ENCODE results near the gene LHPP.
A peak's percentile ranks its signal among the peaks of the same experiment; 100 is the strongest.

The LHPP gene

DNA sequence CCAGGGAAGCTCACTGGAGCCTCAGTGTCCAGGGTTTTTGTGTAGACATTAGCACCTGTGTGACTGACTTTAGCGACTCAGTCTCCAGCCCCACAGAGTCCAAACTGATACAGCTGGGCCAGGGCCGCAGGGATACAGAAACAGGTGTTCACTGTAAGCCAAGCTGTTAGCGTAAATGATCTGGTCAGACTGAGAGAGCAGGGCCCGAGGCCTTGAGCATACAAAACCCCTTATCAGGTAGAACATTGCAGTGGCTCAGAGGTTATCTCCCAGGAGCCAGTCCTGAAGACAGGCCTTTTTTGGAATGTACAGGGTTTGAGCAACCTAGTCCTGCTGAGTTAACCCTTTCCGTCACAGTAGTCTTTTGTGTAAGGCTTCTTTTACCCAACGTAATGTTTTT is 25.0 kb downstream of the LHPP start:
- Histone ChIP-seq H3K23ac (ENCODE audit: low read length in 2 of 2) (no peak overlapping the region), H2AFZ (ENCODE audit: low read depth, low read length) (no peak overlapping the region), H2AK5ac (ENCODE audit: low read length, severe bottlenecking) (no peak overlapping the region), H2BK120ac (ENCODE audit: low read depth, low read length) (no peak overlapping the region), H3K79me1 (replicated peaks; ENCODE audit: low read length, poor library complexity, severe bottlenecking) (peaks cover 2% of the 10 kb centered on the region), H4K8ac (ENCODE audit: low read length) (no peak overlapping the region), H3K9me3 (ENCODE audit: control insufficient read depth, low read length) (peaks cover 6% of the 10 kb centered on the region), H3K4me1 (ENCODE audit: control insufficient read depth, insufficient read depth, low read depth, low read length) (peaks cover 2% of the 10 kb centered on the region), H3K4ac (ENCODE audit: low read depth in 1 of 2, low read length in 2 of 2) (no peak overlapping the region), H2BK5ac (ENCODE audit: low read depth, low read length, poor library complexity, severe bottlenecking) (no peak overlapping the region), H3K27me3 (ENCODE audit: control insufficient read depth in 1 of 2, insufficient read depth in 1 of 2, low read length in 2 of 2) (no peaks in the 10 kb centered on the region), H3K36me3 (ENCODE audit: control insufficient read depth in 1 of 2, insufficient read depth in 2 of 2, low read depth in 1 of 2, low read length in 2 of 2) (peaks cover 7 to 16% of the 10 kb centered on the region in 2 experiments), H2BK12ac (ENCODE audit: low read length in 2 of 2) (no peak overlapping the region), H3K4me2 (ENCODE audit: low read length, poor library complexity, severe bottlenecking) (no peak overlapping the region), H3K18ac (ENCODE audit: low read depth in 1 of 2, low read length in 2 of 2) (no peak overlapping the region), H3K4me3 (ENCODE audit: insufficient read depth in 1 of 2, low read depth in 1 of 2, low read length in 2 of 2) (no peak overlapping the region), H3K27ac (ENCODE audit: low read length, poor library complexity, severe bottlenecking) (no peak overlapping the region), H2BK15ac (ENCODE audit: low read depth, poor library complexity, severe bottlenecking) (no peak overlapping the region), H4K91ac (ENCODE audit: low read length) (no peak overlapping the region), H3K9ac (ENCODE audit: low read length) (no peak overlapping the region), H3K14ac (ENCODE audit: low read length in 2 of 2) (no peak overlapping the region)
- DNase-seq: no peak
- WGBS: 98% methylated on average over 6 of the region's 6 CpGs

DNA sequence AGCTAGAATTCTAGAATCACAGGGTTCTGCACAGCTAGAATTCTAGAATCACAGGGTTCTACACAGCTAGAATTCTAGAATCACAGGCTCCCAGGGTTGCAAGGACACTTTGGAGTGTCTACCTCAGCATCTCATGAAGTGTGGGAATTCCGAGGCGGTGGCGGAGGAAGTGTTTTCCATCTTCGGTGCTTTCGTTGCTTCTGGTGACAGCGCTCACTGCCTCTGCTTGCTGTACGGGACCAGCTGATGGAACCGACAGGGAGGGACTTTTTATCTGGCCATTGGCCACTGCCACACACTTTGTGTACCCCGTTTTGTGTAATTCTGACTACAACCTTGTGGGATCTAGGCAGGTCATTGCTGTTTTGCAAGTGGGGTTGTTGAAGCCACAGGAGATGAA is 29.5 kb downstream of the LHPP start:
- no peak overlapping the region for H4K8ac ChIP-seq (ENCODE audit: low read length)
- no peak overlapping the region for H3K9ac ChIP-seq (ENCODE audit: low read length)
- no peak overlapping the region for H3K4me3 ChIP-seq (ENCODE audit: insufficient read depth in 1 of 2, low read depth in 1 of 2, low read length in 2 of 2)
- H2BK15ac ChIP-seq (ENCODE audit: low read depth, poor library complexity, severe bottlenecking): no peak overlapping the region
- H2AK5ac ChIP-seq (ENCODE audit: low read length, severe bottlenecking): no peak overlapping the region
- no peak overlapping the region for H3K27ac ChIP-seq (ENCODE audit: low read length, poor library complexity, severe bottlenecking)
- H2BK5ac ChIP-seq (ENCODE audit: low read depth, low read length, poor library complexity, severe bottlenecking): no peak overlapping the region
- H3K18ac ChIP-seq (ENCODE audit: low read depth in 1 of 2, low read length in 2 of 2): no peak overlapping the region
- H3K4ac ChIP-seq (ENCODE audit: low read depth in 1 of 2, low read length in 2 of 2): no peak overlapping the region
- no peak for DNase-seq
- no peak overlapping the region for H3K23ac ChIP-seq (ENCODE audit: low read length in 2 of 2)
- H3K79me1 ChIP-seq (replicated peaks; ENCODE audit: low read length, poor library complexity, severe bottlenecking): no peaks in the 10 kb centered on the region
- peaks cover 7 to 19% of the 10 kb centered on the region in 2 experiments for H3K36me3 ChIP-seq (ENCODE audit: control insufficient read depth in 1 of 2, insufficient read depth in 2 of 2, low read depth in 1 of 2, low read length in 2 of 2)
- no peak overlapping the region for H4K91ac ChIP-seq (ENCODE audit: low read length)
- H3K14ac ChIP-seq (ENCODE audit: low read length in 2 of 2): no peak overlapping the region
- H3K4me1 ChIP-seq (ENCODE audit: control insufficient read depth, insufficient read depth, low read depth, low read length): no peaks in the 10 kb centered on the region
- H3K4me2 ChIP-seq (ENCODE audit: low read length, poor library complexity, severe bottlenecking): no peak overlapping the region
- WGBS: 96% methylated on average over 9 of the region's 9 CpGs
- no peak overlapping the region for H2AFZ ChIP-seq (ENCODE audit: low read depth, low read length)
- H3K27me3 ChIP-seq (ENCODE audit: control insufficient read depth in 1 of 2, insufficient read depth in 1 of 2, low read length in 2 of 2): no peaks in the 10 kb centered on the region
- H2BK120ac ChIP-seq (ENCODE audit: low read depth, low read length): no peak overlapping the region
- peaks cover 6% of the 10 kb centered on the region for H3K9me3 ChIP-seq (ENCODE audit: control insufficient read depth, low read length)
- no peak overlapping the region for H2BK12ac ChIP-seq (ENCODE audit: low read length in 2 of 2)

DNA sequence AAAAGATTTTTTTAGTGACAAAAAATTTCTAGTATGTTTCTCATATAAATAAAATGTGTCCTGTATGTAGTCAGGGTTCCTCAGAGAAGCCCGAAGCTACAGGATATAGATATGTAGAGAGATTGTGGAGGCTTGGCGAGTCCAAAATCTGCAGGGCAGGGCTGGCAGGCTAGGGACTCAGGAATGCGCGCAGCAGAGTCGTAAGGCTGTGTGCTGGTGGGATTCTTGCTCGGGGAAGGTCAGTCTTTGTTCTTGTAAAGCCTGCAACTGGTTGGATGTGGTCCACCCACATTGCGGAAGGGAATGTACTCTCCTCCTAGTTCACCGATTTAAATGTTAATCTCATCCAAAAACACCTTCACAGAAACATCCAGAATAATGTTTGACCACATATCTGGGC is 30.6 kb downstream of the LHPP start:
- H3K9me3 ChIP-seq (ENCODE audit: control insufficient read depth, low read length): no peaks in the 10 kb centered on the region
- no peak overlapping the region for H4K91ac ChIP-seq (ENCODE audit: low read length)
- H3K27me3 ChIP-seq (ENCODE audit: control insufficient read depth in 1 of 2, insufficient read depth in 1 of 2, low read length in 2 of 2): no peaks in the 10 kb centered on the region
- no peak overlapping the region for H2BK12ac ChIP-seq (ENCODE audit: low read length in 2 of 2)
- no peak overlapping the region for H3K18ac ChIP-seq (ENCODE audit: low read depth in 1 of 2, low read length in 2 of 2)
- no peak overlapping the region for H3K9ac ChIP-seq (ENCODE audit: low read length)
- H3K4me3 ChIP-seq (ENCODE audit: insufficient read depth in 1 of 2, low read depth in 1 of 2, low read length in 2 of 2): no peak overlapping the region
- H2BK5ac ChIP-seq (ENCODE audit: low read depth, low read length, poor library complexity, severe bottlenecking): no peak overlapping the region
- no peaks in the 10 kb centered on the region for H3K79me1 ChIP-seq (replicated peaks; ENCODE audit: low read length, poor library complexity, severe bottlenecking)
- H3K4ac ChIP-seq (ENCODE audit: low read depth in 1 of 2, low read length in 2 of 2): no peak overlapping the region
- H2AFZ ChIP-seq (ENCODE audit: low read depth, low read length): no peak overlapping the region
- no peak overlapping the region for H2BK120ac ChIP-seq (ENCODE audit: low read depth, low read length)
- H3K27ac ChIP-seq (ENCODE audit: low read length, poor library complexity, severe bottlenecking): no peak overlapping the region
- no peak for DNase-seq
- no peak overlapping the region for H2AK5ac ChIP-seq (ENCODE audit: low read length, severe bottlenecking)
- no peak overlapping the region for H4K8ac ChIP-seq (ENCODE audit: low read length)
- H2BK15ac ChIP-seq (ENCODE audit: low read depth, poor library complexity, severe bottlenecking): no peak overlapping the region
- peaks cover 7 to 26% of the 10 kb centered on the region in 2 experiments for H3K36me3 ChIP-seq (ENCODE audit: control insufficient read depth in 1 of 2, insufficient read depth in 2 of 2, low read depth in 1 of 2, low read length in 2 of 2)
- H3K4me2 ChIP-seq (ENCODE audit: low read length, poor library complexity, severe bottlenecking): no peak overlapping the region
- peaks cover 4% of the 10 kb centered on the region for H3K4me1 ChIP-seq (ENCODE audit: control insufficient read depth, insufficient read depth, low read depth, low read length)
- no peak overlapping the region for H3K23ac ChIP-seq (ENCODE audit: low read length in 2 of 2)
- H3K14ac ChIP-seq (ENCODE audit: low read length in 2 of 2): no peak overlapping the region
- WGBS: 96% methylated on average over 8 of the region's 8 CpGs

DNA sequence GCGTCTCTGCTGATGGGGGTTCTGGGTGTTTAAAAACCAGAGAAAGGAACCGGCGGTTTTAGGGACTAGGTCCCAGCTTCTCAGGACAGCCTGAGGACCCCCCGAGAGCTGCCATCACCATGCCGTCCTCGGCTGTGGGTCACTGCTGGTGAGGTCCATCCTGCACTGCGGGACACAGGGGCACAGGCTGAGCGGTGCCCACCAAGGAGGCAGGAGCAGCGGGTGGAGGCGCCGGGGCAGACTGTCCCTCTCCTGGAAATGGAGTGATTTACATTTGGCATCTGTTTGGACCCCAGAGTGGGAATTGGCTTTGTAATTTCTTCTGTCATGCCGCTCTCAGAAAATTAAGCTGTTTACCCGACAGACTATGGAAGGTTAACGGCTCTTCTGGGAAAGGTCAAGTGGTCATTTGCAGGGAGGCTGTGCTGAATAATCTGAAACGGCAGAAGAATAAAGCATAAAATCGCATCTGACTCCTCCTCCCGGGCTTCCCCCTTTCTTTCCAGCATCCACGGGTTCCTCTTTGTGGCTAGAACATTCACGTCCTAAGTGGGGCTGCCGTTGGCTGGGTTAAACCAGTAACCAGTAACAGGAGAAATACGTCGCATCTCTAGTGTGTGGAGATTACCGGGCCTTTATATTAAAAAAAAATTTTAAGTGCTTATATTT is 31.7 kb downstream of the LHPP start:
- Histone ChIP-seq H4K91ac (ENCODE audit: low read length) (no peak overlapping the region), H3K4me3 (ENCODE audit: insufficient read depth in 1 of 2, low read depth in 1 of 2, low read length in 2 of 2) (no peak overlapping the region), H3K14ac (ENCODE audit: low read length in 2 of 2) (no peak overlapping the region), H4K8ac (ENCODE audit: low read length) (no peak overlapping the region), H3K18ac (ENCODE audit: low read depth in 1 of 2, low read length in 2 of 2) (peak overlapping the region in 1 of 2 experiments; percentile 13), H3K9me3 (ENCODE audit: control insufficient read depth, low read length) (no peaks in the 10 kb centered on the region), H2BK15ac (ENCODE audit: low read depth, poor library complexity, severe bottlenecking) (no peak overlapping the region), H2BK5ac (ENCODE audit: low read depth, low read length, poor library complexity, severe bottlenecking) (no peak overlapping the region), H2BK120ac (ENCODE audit: low read depth, low read length) (no peak overlapping the region), H3K27me3 (ENCODE audit: control insufficient read depth in 1 of 2, insufficient read depth in 1 of 2, low read length in 2 of 2) (no peaks in the 10 kb centered on the region), H2AFZ (ENCODE audit: low read depth, low read length) (no peak overlapping the region), H3K9ac (ENCODE audit: low read length) (no peak overlapping the region), H3K36me3 (ENCODE audit: control insufficient read depth in 1 of 2, insufficient read depth in 2 of 2, low read depth in 1 of 2, low read length in 2 of 2) (peaks cover 5 to 30% of the 10 kb centered on the region in 2 experiments), H3K23ac (ENCODE audit: low read length in 2 of 2) (no peak overlapping the region), H3K27ac (ENCODE audit: low read length, poor library complexity, severe bottlenecking) (no peak overlapping the region), H3K4ac (ENCODE audit: low read depth in 1 of 2, low read length in 2 of 2) (no peak overlapping the region), H2BK12ac (ENCODE audit: low read length in 2 of 2) (no peak overlapping the region), H3K4me2 (ENCODE audit: low read length, poor library complexity, severe bottlenecking) (no peak overlapping the region), H3K79me1 (replicated peaks; ENCODE audit: low read length, poor library complexity, severe bottlenecking) (no peaks in the 10 kb centered on the region), H3K4me1 (ENCODE audit: control insufficient read depth, insufficient read depth, low read depth, low read length) (peaks cover 10% of the 10 kb centered on the region), H2AK5ac (ENCODE audit: low read length, severe bottlenecking) (no peak overlapping the region)
- 35% methylated on average over 23 of the region's 23 CpGs for WGBS
- peak; percentile 43 for DNase-seq
